Ascending aorta (tissue), 2 donors: ENCODE measurements around the gene ABHD10. TPM values are rescaled to one million over a fixed set of nuclear protein-coding genes. Genes with fewer than 3 reads are reported as not detected.

Experiments used
- DNase-seq, 2 donors: peaks; one replicate each; pipeline ENCODE4 v3.0.0-alpha.2; 2019; ENCODE audit warnings: low spot score in 2 of 2
- H3K27ac ChIP-seq, 2 donors: fragments of 200-600 bp; sonication (generic); one replicate each; pipeline ENCODE4 v1.5.1; 2016 to 2017; ENCODE audit warnings: mild to moderate bottlenecking in 1 of 2
- H3K27me3 ChIP-seq: fragments of 200-600 bp; sonication (generic); one replicate; pipeline ENCODE4 v1.5.1; 2017
- H3K36me3 ChIP-seq, 2 donors: fragments of 200-600 bp; sonication (generic); one replicate each; pipeline ENCODE4 v1.5.1; 2016
- H3K4me1 ChIP-seq, 2 donors: fragments of 200-600 bp; sonication (generic); one replicate each; pipeline ENCODE4 v1.5.1; 2016 to 2017; ENCODE audit warnings: mild to moderate bottlenecking in 1 of 2
- H3K4me3 ChIP-seq, 2 donors: fragments of 200-600 bp; sonication (generic); one replicate each; pipeline ENCODE4 v1.5.1; 2016 to 2017; ENCODE audit warnings: mild to moderate bottlenecking in 1 of 2
- H3K9me3 ChIP-seq, 2 donors: fragments of 200-600 bp; sonication (generic); one replicate each; pipeline ENCODE4 v1.5.1; 2016
- CTCF ChIP-seq, 3 experiments: fragments of 200-600 bp in 2 of 3; fragments of 450-650 bp in 1 of 3; sonication (generic) in 2 of 3; IDR thresholded peaks; one replicate each; pipeline ENCODE4 v1.5.1; 2016 to 2019; ENCODE audit warnings: antibody characterized with exemption in 3 of 3, mild to moderate bottlenecking in 1 of 3, moderate library complexity in 1 of 3
- intact Hi-C: fragments of 100-400 bp; cut with DNase I; formaldehyde crosslinking; loops from one replicate; pipeline ENCODE4 v1.15.1; 2023
- total RNA-seq: library from RNA; depleted of rRNA; stranded (reverse); fragments of >200 nt; gene quantifications from one replicate; pipeline ENCODE4 v1.1.0, GENCODE V29; 2016

The ABHD10 gene
- total RNA-seq, 1 donor from 2014 or later, result 18.6 TPM

- TF ChIP-seq CTCF (IDR thresholded peaks at IDR 0.05), result no peak
- intact Hi-C loops, result no loop called here
- Histone ChIP-seq H3K27me3 (no peaks in the 10 kb centered on the region), H3K4me1 (peaks cover 0 to 6% of the 10 kb centered on the region in 2 donors), H3K4me3 (no peak overlapping the region), H3K36me3 (peaks cover 0 to 24% of the 10 kb centered on the region in 2 donors), H3K9me3 (no peaks in the 10 kb centered on the region), H3K27ac (no peak overlapping the region)
- DNase-seq, result no peak
These were observed 7.2 kb upstream of the ABHD10 start for GRCh38 chr3:111971533-111972130.

- intact Hi-C loops, result no loop called here
- no peak for DNase-seq
- no peaks in the 10 kb centered on the region for H3K4me1 ChIP-seq
- H3K27ac ChIP-seq, result no peak overlapping the region
- no peak overlapping the region for H3K4me3 ChIP-seq
- H3K27me3 ChIP-seq, result no peaks in the 10 kb centered on the region
- H3K9me3 ChIP-seq, result no peaks in the 10 kb centered on the region
- TF ChIP-seq CTCF (IDR thresholded peaks at IDR 0.05), result no peak
- H3K36me3 ChIP-seq, result peaks cover 0 to 24% of the 10 kb centered on the region in 2 donors
These were observed 5.9 kb upstream of the ABHD10 start for GRCh38 chr3:111972891-111973290.

DNA sequence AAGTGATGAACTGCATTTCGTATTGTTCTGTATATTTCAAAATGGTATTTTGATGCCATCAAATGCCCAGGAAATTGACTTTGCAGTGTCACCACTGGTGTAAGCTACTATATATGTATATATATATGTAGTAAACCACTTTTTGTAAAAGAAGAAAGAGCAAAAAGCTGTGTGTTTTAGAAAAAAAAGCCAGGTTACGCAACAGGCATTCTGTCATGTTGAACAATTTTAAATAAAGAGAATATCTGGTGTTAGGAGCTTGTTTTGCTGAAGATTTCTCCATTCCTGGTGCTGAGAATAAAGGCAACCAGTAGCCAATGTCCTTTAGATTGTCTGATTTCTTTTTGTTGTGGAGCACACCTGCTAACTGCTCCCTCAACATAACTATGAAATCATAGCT, 3.7 kb upstream of the ABHD10 start:
- intact Hi-C loops, result loop anchor here (5.0 kb wide), 1 partner anchor 37 kb away; no protein-coding TSS in a partner anchor
- DNase-seq, result no peak
- Histone ChIP-seq H3K36me3 (peaks cover 0 to 16% of the 10 kb centered on the region in 2 donors), H3K27me3 (no peaks in the 10 kb centered on the region), H3K4me3 (no peak overlapping the region), H3K4me1 (no peaks in the 10 kb centered on the region), H3K9me3 (no peaks in the 10 kb centered on the region), H3K27ac (no peak overlapping the region)
- TF ChIP-seq CTCF (IDR thresholded peaks at IDR 0.05), result no peak

DNA sequence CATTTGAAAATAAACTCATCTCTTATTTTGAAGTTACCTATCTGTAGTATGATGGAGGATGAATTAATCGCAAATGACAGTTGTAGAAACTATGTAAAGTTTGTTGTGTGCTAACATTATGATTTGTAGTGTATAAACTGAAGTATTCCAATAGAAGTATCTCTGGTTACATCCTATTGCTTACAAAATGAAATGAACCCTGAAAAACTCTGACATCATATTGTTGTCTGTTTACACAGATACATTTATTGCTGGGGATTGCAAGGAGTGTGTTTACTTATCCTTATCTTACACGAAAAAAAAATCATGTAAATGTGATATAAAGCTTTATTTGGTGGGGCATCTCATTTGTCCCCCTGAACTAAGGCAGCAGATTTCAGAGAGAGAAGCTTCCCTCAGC, 2.6 kb upstream of the ABHD10 start:
- H3K27me3 ChIP-seq, result no peaks in the 10 kb centered on the region
- H3K36me3 ChIP-seq, result peaks cover 0 to 14% of the 10 kb centered on the region in 2 donors
- H3K4me3 ChIP-seq, result no peak overlapping the region
- no peak for TF ChIP-seq CTCF (IDR thresholded peaks at IDR 0.05)
- H3K9me3 ChIP-seq, result no peaks in the 10 kb centered on the region
- no peak for DNase-seq
- H3K4me1 ChIP-seq, result peaks cover 0 to 2% of the 10 kb centered on the region in 2 donors
- no peak overlapping the region for H3K27ac ChIP-seq
- intact Hi-C loops, result loop anchor here (5.0 kb wide), 1 partner anchor 36 kb away; no protein-coding TSS in a partner anchor

- DNase-seq, result no peak
- Histone ChIP-seq H3K27me3 (no peaks in the 10 kb centered on the region), H3K9me3 (no peaks in the 10 kb centered on the region), H3K4me3 (peak overlapping the region; percentile 79 to 89), H3K36me3 (peaks cover 0 to under 1% of the 10 kb centered on the region in 2 donors), H3K4me1 (peaks cover 0 to 9% of the 10 kb centered on the region in 2 donors), H3K27ac (peak overlapping the region; percentile 67 to 76)
- intact Hi-C loops, result loop anchor here (5.0 kb wide), 1 partner anchor 33 kb away; no protein-coding TSS in a partner anchor
- TF ChIP-seq CTCF (IDR thresholded peaks at IDR 0.05), result no peak
These were observed 710 bp downstream of the ABHD10 start for GRCh38 chr3:111979434-111980038.
